ENCODE results near the gene ZNF683.
"Not testable (repeated sequence)": the region's sequence is repeated elsewhere in the genome, so short reads cannot be mapped to it uniquely, and the experiment has no call there.

Gene ZNF683

GRCh38 chr1:26335774-26336476 is 36.6 kb downstream of the ZNF683 start:
- no peak for DNase-seq

GRCh38 chr1:26333312-26333711 is 39.2 kb downstream of the ZNF683 start:
- not testable (repeated sequence) for DNase-seq

- peak; percentile 23 for DNase-seq
These were observed 42.3 kb downstream of the ZNF683 start for GRCh38 chr1:26330276-26330675.

GRCh38 chr1:26329380-26329779 is 43.2 kb downstream of the ZNF683 start:
- not testable (repeated sequence) for DNase-seq

- no peak for DNase-seq
These were observed 44.0 kb downstream of the ZNF683 start for GRCh38 chr1:26328597-26328996.

GRCh38 chr1:26327956-26328362 is 44.6 kb downstream of the ZNF683 start:
- no peak for DNase-seq

GRCh38 chr1:26324550-26324949 is 48.0 kb downstream of the ZNF683 start:
- no peak for DNase-seq

GRCh38 chr1:26323382-26323781 is 49.2 kb downstream of the ZNF683 start:
- DNase-seq, result no peak

- DNase-seq, result no peak
These were observed 50.6 kb downstream of the ZNF683 start for GRCh38 chr1:26322042-26322331.

GRCh38 chr1:26321315-26322041 is 51.1 kb downstream of the ZNF683 start:
- peak; percentile 96 for DNase-seq

- DNase-seq, result no peak
These were observed 51.7 kb downstream of the ZNF683 start for GRCh38 chr1:26320896-26321295.

GRCh38 chr1:26318338-26319064 is 54.0 kb downstream of the ZNF683 start:
- peak; percentile 57 for DNase-seq

- DNase-seq, result peak; percentile 78
These were observed 54.8 kb downstream of the ZNF683 start, which contains the start of gene CD52 for GRCh38 chr1:26317612-26318337. Gene CD52 (plus strand): TSS chr1:26317958. CDS start chr1:26318018, 60 bp downstream.

- no peak for DNase-seq
These were observed 55.4 kb downstream of the ZNF683 start for GRCh38 chr1:26317146-26317545.

GRCh38 chr1:26315874-26316850 is 56.4 kb downstream of the ZNF683 start:
- DNase-seq, result no peak

GRCh38 chr1:26314501-26314900 is 58.0 kb downstream of the ZNF683 start:
- no peak for DNase-seq

Data from hematopoietic multipotent progenitor cell treated with erythropoietin and hydrocortisone succinate and interleukin-3 and kit ligand, for 6 days (in vitro differentiated cells).